Fibroblast of mammary gland (primary cell): Measurements from ENCODE around the gene LPP.

Experiments used
- DNase-seq: peaks from one replicate; pipeline ENCODE4 v3.0.0-alpha.2; 2010; ENCODE audit warnings: low read depth
- H3K4me3 ChIP-seq: 2 replicates; pipeline ENCODE4 v1.5.1; 2011; ENCODE audit warnings: low read depth, mild to moderate bottlenecking, low read length, moderate library complexity; ENCODE audit not compliant: control insufficient read depth
- CTCF ChIP-seq: conservative IDR thresholded peaks from 2 replicates; pipeline ENCODE4 v1.5.1; 2011; ENCODE audit warnings: low read depth, low read length, inconsistent platforms; ENCODE audit not compliant: control insufficient read depth, insufficient read depth

Gene LPP

GRCh38 chr3:188792793-188793192 is 638.8 kb downstream of the LPP start:
- DNase-seq, result no peak
- no peak overlapping the region for H3K4me3 ChIP-seq
- TF ChIP-seq CTCF, result peak; percentile 3

DNA sequence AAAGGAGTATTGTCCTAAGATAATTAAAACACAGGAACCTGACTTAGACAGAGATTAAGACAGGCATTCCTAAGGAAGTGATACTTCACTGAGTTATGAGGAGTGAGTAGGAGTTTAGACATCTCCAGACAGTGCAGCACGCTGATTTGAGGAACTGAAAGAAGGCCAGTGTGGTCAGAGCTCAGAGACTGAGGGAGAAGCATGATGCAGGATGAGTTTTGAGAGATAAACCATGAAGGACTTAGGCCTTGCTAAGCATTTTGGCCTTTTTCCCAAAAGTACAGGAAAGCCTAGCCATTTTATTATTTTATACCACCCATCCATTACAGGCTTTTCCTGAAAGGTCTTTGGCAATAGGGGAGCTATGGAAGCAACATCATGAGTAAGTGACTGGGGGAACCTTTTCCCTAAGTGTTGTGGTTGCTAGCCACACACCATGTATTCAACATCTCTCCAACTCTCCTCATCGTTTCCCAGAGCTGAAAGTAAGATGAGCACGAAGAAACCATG is 642.2 kb downstream of the LPP start:
- peak; percentile 98 for DNase-seq
- H3K4me3 ChIP-seq, result no peak overlapping the region
- no peak for TF ChIP-seq CTCF

GRCh38 chr3:188797045-188797444 is 643.1 kb downstream of the LPP start:
- no peak for TF ChIP-seq CTCF
- no peak overlapping the region for H3K4me3 ChIP-seq
- no peak for DNase-seq

DNA sequence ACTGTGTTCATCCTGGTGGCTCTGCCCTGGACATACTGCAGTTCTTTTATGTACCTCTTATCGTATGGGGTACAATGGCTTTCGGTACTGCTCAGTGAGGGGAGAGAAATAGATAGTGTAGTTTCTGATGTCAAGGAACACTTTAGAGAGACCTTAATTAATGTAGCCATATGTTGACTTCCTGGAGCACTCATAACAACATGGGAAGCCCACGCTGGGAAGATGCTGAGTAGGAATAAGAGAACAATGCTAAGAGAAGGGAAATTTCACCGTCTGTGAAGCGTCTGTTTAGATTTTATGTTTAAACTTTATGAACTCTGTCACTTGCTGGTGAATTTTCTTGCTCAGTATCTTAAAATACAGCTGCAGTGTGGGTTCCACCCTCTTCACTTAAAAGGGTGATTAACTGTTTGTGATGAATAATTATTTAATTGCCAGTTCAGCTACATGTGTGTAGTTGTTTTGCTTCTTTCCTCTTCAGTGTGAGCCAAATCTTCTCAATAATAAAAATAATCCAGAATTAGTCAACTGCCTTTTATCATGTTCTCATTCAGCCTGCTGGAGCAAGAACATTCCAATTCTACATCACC is 644.7 kb downstream of the LPP start:
- DNase-seq, result no peak
- no peak for TF ChIP-seq CTCF
- H3K4me3 ChIP-seq, result no peak overlapping the region

GRCh38 chr3:188801393-188801792 is 647.4 kb downstream of the LPP start:
- no peak for TF ChIP-seq CTCF
- no peak overlapping the region for H3K4me3 ChIP-seq
- no peak for DNase-seq

DNA sequence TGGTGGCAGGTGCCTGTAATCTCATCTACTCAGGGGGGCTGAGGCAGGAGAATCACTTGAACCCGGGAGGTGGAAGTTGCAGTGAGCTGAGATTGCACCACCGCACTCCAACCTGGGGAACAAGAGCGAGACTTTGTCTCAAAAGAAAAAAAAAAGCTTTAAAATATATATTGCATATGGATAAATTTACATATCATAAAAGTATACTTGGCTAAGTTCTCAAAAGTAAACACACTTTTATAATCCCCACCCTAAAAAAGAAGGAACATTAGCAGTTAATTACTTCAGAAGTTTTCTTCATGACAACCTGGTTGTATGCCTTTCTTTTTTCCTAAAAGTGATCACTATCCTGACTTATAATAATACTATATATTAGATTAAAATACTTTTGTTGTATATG is 648.7 kb downstream of the LPP start:
- TF ChIP-seq CTCF, result no peak
- H3K4me3 ChIP-seq, result no peak overlapping the region
- no peak for DNase-seq

- TF ChIP-seq CTCF, result no peak
- DNase-seq, result peak; percentile 37
- H3K4me3 ChIP-seq, result no peak overlapping the region
Observed at GRCh38 chr3:188807006-188807405, 653.0 kb downstream of the LPP start.
